ENCODE results near the gene ATXN1. TPM values are rescaled to one million over a fixed set of nuclear protein-coding genes. Genes with fewer than 3 reads are reported as not detected.

ATXN1 gene
- polyA plus RNA-seq, 1 of the 3 experiments (the other 2 are of a cell fraction) = 7.9 TPM

DNA sequence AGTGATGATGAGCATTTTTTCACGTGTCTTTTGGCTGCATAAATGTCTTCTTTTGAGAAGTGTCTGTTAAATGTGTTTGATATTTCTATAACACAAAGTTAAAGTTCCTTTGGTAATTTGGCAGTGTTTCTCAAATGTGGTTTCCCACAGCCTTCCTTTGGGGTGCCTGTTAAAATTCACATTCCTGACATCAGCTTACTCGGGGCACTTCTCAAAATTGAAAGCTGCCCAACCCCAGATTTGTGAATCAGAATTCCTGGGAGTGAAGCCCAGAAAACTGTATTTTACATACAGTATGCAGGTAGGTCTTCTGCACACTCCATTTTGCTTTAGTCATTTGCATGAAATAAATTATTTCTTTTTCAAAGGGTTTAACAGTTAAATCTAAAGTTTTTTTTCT is 315.0 kb downstream of the ATXN1 start (continued):
- TF ChIP-seq, protein P1, sequence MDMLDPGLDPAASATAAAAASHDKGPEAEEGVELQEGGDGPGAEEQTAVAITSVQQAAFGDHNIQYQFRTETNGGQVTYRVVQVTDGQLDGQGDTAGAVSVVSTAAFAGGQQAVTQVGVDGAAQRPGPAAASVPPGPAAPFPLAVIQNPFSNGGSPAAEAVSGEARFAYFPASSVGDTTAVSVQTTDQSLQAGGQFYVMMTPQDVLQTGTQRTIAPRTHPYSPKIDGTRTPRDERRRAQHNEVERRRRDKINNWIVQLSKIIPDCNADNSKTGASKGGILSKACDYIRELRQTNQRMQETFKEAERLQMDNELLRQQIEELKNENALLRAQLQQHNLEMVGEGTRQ (IDR thresholded peaks at IDR 0.05; ENCODE audit: borderline replicate concordance, low read depth, low read length) = no peak
- TF ChIP-seq, protein P2, sequence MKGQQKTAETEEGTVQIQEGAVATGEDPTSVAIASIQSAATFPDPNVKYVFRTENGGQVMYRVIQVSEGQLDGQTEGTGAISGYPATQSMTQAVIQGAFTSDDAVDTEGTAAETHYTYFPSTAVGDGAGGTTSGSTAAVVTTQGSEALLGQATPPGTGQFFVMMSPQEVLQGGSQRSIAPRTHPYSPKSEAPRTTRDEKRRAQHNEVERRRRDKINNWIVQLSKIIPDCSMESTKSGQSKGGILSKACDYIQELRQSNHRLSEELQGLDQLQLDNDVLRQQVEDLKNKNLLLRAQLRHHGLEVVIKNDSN (IDR thresholded peaks at IDR 0.05; ENCODE audit: borderline replicate concordance, low read depth) = no peak
- TF ChIP-seq, protein P3, sequence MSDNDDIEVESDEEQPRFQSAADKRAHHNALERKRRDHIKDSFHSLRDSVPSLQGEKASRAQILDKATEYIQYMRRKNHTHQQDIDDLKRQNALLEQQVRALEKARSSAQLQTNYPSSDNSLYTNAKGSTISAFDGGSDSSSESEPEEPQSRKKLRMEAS (IDR thresholded peaks at IDR 0.05; ENCODE audit: low read depth) = no peak
- TF ChIP-seq JUND (IDR thresholded peaks at IDR 0.05) = no peak
- TF ChIP-seq YY1 (IDR thresholded peaks at IDR 0.05; ENCODE audit: low read depth) = no peak
- TF ChIP-seq TAF1 (IDR thresholded peaks at IDR 0.05; ENCODE audit: borderline replicate concordance, low read depth, low read length) = no peak
- TF ChIP-seq, protein P4, sequence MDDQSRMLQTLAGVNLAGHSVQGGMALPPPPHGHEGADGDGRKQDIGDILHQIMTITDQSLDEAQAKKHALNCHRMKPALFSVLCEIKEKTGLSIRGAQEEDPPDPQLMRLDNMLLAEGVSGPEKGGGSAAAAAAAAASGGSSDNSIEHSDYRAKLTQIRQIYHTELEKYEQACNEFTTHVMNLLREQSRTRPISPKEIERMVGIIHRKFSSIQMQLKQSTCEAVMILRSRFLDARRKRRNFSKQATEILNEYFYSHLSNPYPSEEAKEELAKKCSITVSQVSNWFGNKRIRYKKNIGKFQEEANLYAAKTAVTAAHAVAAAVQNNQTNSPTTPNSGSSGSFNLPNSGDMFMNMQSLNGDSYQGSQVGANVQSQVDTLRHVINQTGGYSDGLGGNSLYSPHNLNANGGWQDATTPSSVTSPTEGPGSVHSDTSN (IDR thresholded peaks at IDR 0.05) = no peak

DNA sequence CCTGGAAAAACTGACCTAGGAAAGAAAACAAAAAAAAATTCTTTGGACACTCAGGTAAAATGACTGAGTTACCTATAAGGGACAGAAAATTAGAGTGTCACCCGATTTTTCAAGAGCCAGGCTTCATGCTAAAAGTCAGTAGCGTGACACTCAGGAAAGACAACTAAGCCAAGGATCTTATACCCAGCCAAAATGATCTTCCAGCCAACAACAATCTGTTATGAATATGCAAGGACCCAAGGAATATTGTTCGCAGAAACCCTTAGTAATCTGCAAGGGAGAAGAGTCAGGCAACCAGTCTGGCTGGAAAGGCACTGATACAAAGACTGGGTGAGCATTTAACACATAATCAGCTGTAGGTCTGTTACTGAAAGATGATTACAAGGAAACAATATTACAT is 319.2 kb downstream of the ATXN1 start:
- Histone ChIP-seq H3K9me2 (no peaks in the 10 kb centered on the region), H3K27me3 (ENCODE audit: insufficient read depth) (no peaks in the 10 kb centered on the region), H3K9me3 (no peaks in the 10 kb centered on the region), H3F3A (replicated peaks; ENCODE audit: insufficient read depth) (peaks cover 3% of the 10 kb centered on the region), H3K4me1 (ENCODE audit: control insufficient read depth in 1 of 2, insufficient read depth in 2 of 2, low read depth in 1 of 2, low read length in 1 of 2) (peaks cover 0 to 3% of the 10 kb centered on the region in 2 experiments; a peak in 2 of 4 replicates), H3K27ac (ENCODE audit: low read depth in 2 of 2, low read length in 1 of 2) (no peak overlapping the region), H3K4me2 (no peak overlapping the region), H3K9ac (no peak overlapping the region), H3K36me3 (replicated peaks in 1 of 2; ENCODE audit: control insufficient read depth in 1 of 2, insufficient read depth in 2 of 2, low read length in 1 of 2) (peaks cover 0 to 3% of the 10 kb centered on the region in 2 experiments), H3K79me2 (ENCODE audit: insufficient read depth) (peaks cover 21% of the 10 kb centered on the region), H4K20me1 (ENCODE audit: insufficient read depth) (no peaks in the 10 kb centered on the region), H2AFZ (ENCODE audit: low read depth) (no peak overlapping the region), H3K4me3 (ENCODE audit: low read depth in 2 of 2, low read length in 1 of 2) (no peak overlapping the region)
- CTCF ChIA-PET = no interaction called here
- POLR2A ChIA-PET = no interaction called here
- no peak for DNase-seq
- TF ChIP-seq, protein P5, sequence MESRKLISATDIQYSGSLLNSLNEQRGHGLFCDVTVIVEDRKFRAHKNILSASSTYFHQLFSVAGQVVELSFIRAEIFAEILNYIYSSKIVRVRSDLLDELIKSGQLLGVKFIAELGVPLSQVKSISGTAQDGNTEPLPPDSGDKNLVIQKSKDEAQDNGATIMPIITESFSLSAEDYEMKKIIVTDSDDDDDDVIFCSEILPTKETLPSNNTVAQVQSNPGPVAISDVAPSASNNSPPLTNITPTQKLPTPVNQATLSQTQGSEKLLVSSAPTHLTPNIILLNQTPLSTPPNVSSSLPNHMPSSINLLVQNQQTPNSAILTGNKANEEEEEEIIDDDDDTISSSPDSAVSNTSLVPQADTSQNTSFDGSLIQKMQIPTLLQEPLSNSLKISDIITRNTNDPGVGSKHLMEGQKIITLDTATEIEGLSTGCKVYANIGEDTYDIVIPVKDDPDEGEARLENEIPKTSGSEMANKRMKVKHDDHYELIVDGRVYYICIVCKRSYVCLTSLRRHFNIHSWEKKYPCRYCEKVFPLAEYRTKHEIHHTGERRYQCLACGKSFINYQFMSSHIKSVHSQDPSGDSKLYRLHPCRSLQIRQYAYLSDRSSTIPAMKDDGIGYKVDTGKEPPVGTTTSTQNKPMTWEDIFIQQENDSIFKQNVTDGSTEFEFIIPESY (IDR thresholded peaks at IDR 0.05; ENCODE audit: borderline replicate concordance, low read depth) = no peak
- no peak for TF ChIP-seq JUND (IDR thresholded peaks at IDR 0.05)
- TF ChIP-seq GATA2 (CRISPR knock-in tag; IDR thresholded peaks at IDR 0.05) = no peak
- no peak for TF ChIP-seq RXRA (IDR thresholded peaks at IDR 0.05; ENCODE audit: borderline replicate concordance, low read depth)
- 97% methylated on average over 3 of the region's 3 CpGs for WGBS (ENCODE audit: low lambda C conversion rate)

DNA sequence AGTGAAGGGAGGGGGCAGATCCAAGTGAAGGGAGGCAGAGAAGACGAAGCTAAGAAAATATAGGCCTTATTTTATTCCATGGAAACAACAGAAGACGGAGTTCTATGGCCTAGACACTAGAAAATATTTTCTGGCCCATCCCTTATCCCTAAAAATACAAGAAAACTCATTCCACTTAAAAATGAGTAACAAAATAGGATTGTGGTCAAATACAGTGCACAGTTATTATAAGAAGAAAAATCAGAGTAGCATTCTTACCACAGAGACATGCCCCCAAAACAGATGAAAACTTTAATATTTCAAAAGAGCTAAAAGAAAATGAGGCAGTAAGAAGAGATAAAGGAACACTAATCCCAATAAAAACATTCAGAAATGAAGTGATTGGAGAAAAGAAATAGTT is 320.0 kb downstream of the ATXN1 start:
- Histone ChIP-seq H3K4me2 (no peak overlapping the region), H3K79me2 (ENCODE audit: insufficient read depth) (peaks cover 21% of the 10 kb centered on the region), H3K9me3 (no peaks in the 10 kb centered on the region), H3K27ac (ENCODE audit: low read depth in 2 of 2, low read length in 1 of 2) (no peak overlapping the region), H3K36me3 (replicated peaks in 1 of 2; ENCODE audit: control insufficient read depth in 1 of 2, insufficient read depth in 2 of 2, low read length in 1 of 2) (peaks cover 0 to 3% of the 10 kb centered on the region in 2 experiments), H3K27me3 (ENCODE audit: insufficient read depth) (no peaks in the 10 kb centered on the region), H3K9ac (no peak overlapping the region), H3K4me1 (ENCODE audit: control insufficient read depth in 1 of 2, insufficient read depth in 2 of 2, low read depth in 1 of 2, low read length in 1 of 2) (peaks cover 0 to 3% of the 10 kb centered on the region in 2 experiments; a peak in 2 of 4 replicates), H2AFZ (ENCODE audit: low read depth) (no peak overlapping the region), H3K9me2 (no peaks in the 10 kb centered on the region), H3K4me3 (ENCODE audit: low read depth in 2 of 2, low read length in 1 of 2) (no peak overlapping the region), H3F3A (replicated peaks; ENCODE audit: insufficient read depth) (peaks cover 3% of the 10 kb centered on the region), H4K20me1 (ENCODE audit: insufficient read depth) (no peaks in the 10 kb centered on the region)
- CTCF ChIA-PET = no interaction called here
- POLR2A ChIA-PET = no interaction called here
- 98% methylated on average over 2 of the region's 2 CpGs for WGBS (ENCODE audit: low lambda C conversion rate)
- no peak for DNase-seq
- TF ChIP-seq EZH2phosphoT487 (IDR thresholded peaks at IDR 0.05; ENCODE audit: borderline replicate concordance, low read depth) (no peak), RFX5 (IDR thresholded peaks at IDR 0.05; ENCODE audit: low read length) (no peak), ELF1 (IDR thresholded peaks at IDR 0.05) (no peak), GABPA (IDR thresholded peaks at IDR 0.05; ENCODE audit: low read depth) (no peak), JUND (IDR thresholded peaks at IDR 0.05) (no peak), MEF2A (IDR thresholded peaks at IDR 0.05; ENCODE audit: borderline replicate concordance, low read depth) (no peak), RCOR1 (IDR thresholded peaks at IDR 0.05; ENCODE audit: low read length) (no peak)
- TF ChIP-seq, protein P2 (IDR thresholded peaks at IDR 0.05; ENCODE audit: borderline replicate concordance, low read depth) = no peak

All from SK-N-SH (cell line).